K562 (cell line): ENCODE data around the gene KCNAB2. TPM values are rescaled to one million over a fixed set of nuclear protein-coding genes. Genes with fewer than 3 reads are reported as not detected.
A peak's percentile ranks its signal among the peaks of the same experiment; 100 is the strongest.

Source experiments
- ATAC-seq: fragments of 200-7000 bp; cut with Tn5 transposase; 3 replicates; pipeline ENCODE4 v1.9.1; 2020; ENCODE audit warnings: moderate library complexity
- BruUV-seq: library from RNA; stranded (reverse); fragments of 400-500 nt; replicated peaks from 2 replicates; lab custom pipeline; 2021; lab: Mats Ljungman, UMichigan
- CTCF ChIA-PET: fragments of 300-600 bp; formaldehyde crosslinking; extraction: SDS; loops from one replicate; lab custom pipeline; 2021; ENCODE audit warnings: low intra/inter-chr PET ratio; lab: Yijun Ruan, JAX
- POLR2A ChIA-PET: fragments of 300-600, 350-650 bp; sonication (Branson Sonifier 250); formaldehyde crosslinking; extraction: SDS; loops from one replicate; lab custom pipeline; 2021; ENCODE audit warnings: antibody characterized with exemption, inconsistent platforms; lab: Yijun Ruan, JAX
- DNase-seq, 4 experiments: peaks; one replicate each; pipeline versions ENCODE4 v3.0.0 to v3.0.0-alpha.2; 2011 to 2018; ENCODE audit warnings: low spot score in 3 of 4, mixed read lengths in 3 of 4; ENCODE audit errors: extremely low read depth in 1 of 4
- FAIRE-seq: peaks from 2 replicates; lab custom pipeline; 2011; peaks lifted over from hg19 to GRCh38; lab: Jason Lieb, UNC
- H2AFZ ChIP-seq: 2 replicates; pipeline ENCODE4 v1.6.0; 2011; ENCODE audit warnings: low read depth, low read length, control low read depth, inconsistent platforms
- H3K27ac ChIP-seq: fragments of 200-600 bp; 3 replicates; pipeline ENCODE4 v1.8.0; 2011; ENCODE audit warnings: low read depth, mild to moderate bottlenecking, control low read depth, inconsistent platforms, low read length, moderate library complexity, mixed read lengths; ENCODE audit errors: extremely low read depth
- H3K27me3 ChIP-seq, 2 experiments: fragments of 300-600 bp in 1 of 2; 2 replicates in 1 of 2; 3 replicates in 1 of 2; pipeline versions ENCODE4 v1.6.0 to v1.8.0; 2011; ENCODE audit warnings: inconsistent platforms in 2 of 2, low read length in 2 of 2, mild to moderate bottlenecking in 1 of 2, mixed read lengths in 1 of 2, moderate library complexity in 1 of 2; ENCODE audit not compliant: control insufficient read depth in 2 of 2, insufficient read depth in 2 of 2
- H3K36me3 ChIP-seq: fragments of 300-600 bp; 3 replicates; pipeline ENCODE4 v1.8.0; 2011; ENCODE audit warnings: mild to moderate bottlenecking, low read length, inconsistent platforms; ENCODE audit not compliant: control insufficient read depth, insufficient read depth
- H3K4me1 ChIP-seq, 2 experiments: fragments of 200-600 bp in 1 of 2; replicated peaks in 1 of 2; 2 replicates in 1 of 2; 3 replicates in 1 of 2; pipeline versions ENCODE4 v1.5.1 to v1.8.0; 2011; ENCODE audit warnings: inconsistent platforms in 2 of 2, low read length in 2 of 2, mild to moderate bottlenecking in 1 of 2, mixed read lengths in 1 of 2, moderate library complexity in 1 of 2; ENCODE audit not compliant: control insufficient read depth in 2 of 2, insufficient read depth in 2 of 2
- H3K4me2 ChIP-seq: 2 replicates; pipeline ENCODE4 v1.6.1; 2011; ENCODE audit warnings: low read length, control low read depth, inconsistent platforms, mixed read lengths; ENCODE audit not compliant: insufficient read depth
- H3K4me3 ChIP-seq: fragments of 200-600 bp; sonication (generic), shearing (Covaris generic); 2 replicates; pipeline ENCODE4 v1.5.1; 2016; ENCODE audit warnings: control low read depth, inconsistent platforms
- H3K79me2 ChIP-seq: fragments of 200-600 bp; 3 replicates; pipeline ENCODE4 v1.8.0; 2011; ENCODE audit warnings: low read length, inconsistent platforms; ENCODE audit not compliant: control insufficient read depth, insufficient read depth
- H3K9ac ChIP-seq, 2 experiments: 2 replicates each; pipeline versions ENCODE4 v1.6.0 to v1.6.1; 2011; ENCODE audit warnings: low read depth in 2 of 2, low read length in 2 of 2, control low read depth in 1 of 2, inconsistent platforms in 1 of 2, mild to moderate bottlenecking in 1 of 2, mixed read lengths in 1 of 2; ENCODE audit not compliant: insufficient read depth in 1 of 2
- H3K9me1 ChIP-seq: one replicate; pipeline ENCODE4 v1.6.0; 2011; ENCODE audit warnings: inconsistent platforms, mild to moderate bottlenecking, low read length, moderate library complexity; ENCODE audit not compliant: control insufficient read depth, insufficient read depth
- H3K9me3 ChIP-seq: replicated peaks from 2 replicates; pipeline ENCODE4 v1.5.1; 2011; ENCODE audit warnings: low read depth, low read length, inconsistent platforms; ENCODE audit not compliant: control insufficient read depth, insufficient read depth
- H4K20me1 ChIP-seq: replicated peaks from 2 replicates; pipeline ENCODE4 v1.6.1; 2011; ENCODE audit warnings: low read length, inconsistent platforms, mixed read lengths; ENCODE audit not compliant: control insufficient read depth, insufficient read depth
- BRCA1 ChIP-seq, 2 experiments: fragments of 450-650 bp in 1 of 2; sonication (generic) in 1 of 2; formaldehyde crosslinking in 1 of 2; IDR thresholded peaks; 2 replicates each; pipeline versions ENCODE4 v1.5.0 to v1.6.1; 2017 to 2020; ENCODE audit warnings: mild to moderate bottlenecking in 1 of 2, missing genetic modification reagents in 1 of 2
- CGGBP1 ChIP-seq: fragments of 250-450 bp; sonication (Bioruptor Pico); IDR thresholded peaks from 2 replicates; pipeline ENCODE4 v1.9.0; 2021; ENCODE audit warnings: mild to moderate bottlenecking
- CSDE1 ChIP-seq, 2 experiments: fragments of 450-650 bp; IDR thresholded peaks; 2 replicates each; pipeline ENCODE4 v1.6.1; 2016; ENCODE audit warnings: mild to moderate bottlenecking in 1 of 2
- GTF2B ChIP-seq: IDR thresholded peaks from 2 replicates; pipeline ENCODE4 v1.6.1; 2011; ENCODE audit not compliant: insufficient read length; ENCODE audit errors: extremely low read depth
- MYBL2 ChIP-seq, 2 experiments: fragments of 450-650 bp in 1 of 2; sonication (generic) in 1 of 2; formaldehyde crosslinking in 1 of 2; IDR thresholded peaks; 2 replicates each; pipeline versions ENCODE4 v1.6.1 to v1.8.1; 2017 to 2022; ENCODE audit warnings: borderline replicate concordance in 1 of 2, inconsistent platforms in 1 of 2, low read depth in 1 of 2, mild to moderate bottlenecking in 1 of 2, missing genetic modification reagents in 1 of 2, moderate library complexity in 1 of 2
- NFE2L1 ChIP-seq: fragments of 450-650 bp; IDR thresholded peaks from 2 replicates; pipeline ENCODE4 v1.6.1; 2016; ENCODE audit warnings: missing genetic modification characterization, low read depth, mild to moderate bottlenecking, missing compliant biosample characterization, moderate library complexity, borderline replicate concordance
- POU5F1 ChIP-seq: fragments of 150-350 bp; IDR thresholded peaks from 2 replicates; pipeline ENCODE4 v1.6.1; 2014; ENCODE audit warnings: borderline replicate concordance, low read length, low read depth, mild to moderate bottlenecking; ENCODE audit not compliant: partially characterized antibody
- PRDM10 ChIP-seq: fragments of 450-650 bp; IDR thresholded peaks from 2 replicates; pipeline ENCODE4 v1.6.1; 2018; ENCODE audit not compliant: partially characterized antibody
- RBFOX2 ChIP-seq: fragments of 200-400 bp; formaldehyde crosslinking; IDR thresholded peaks from 2 replicates; pipeline ENCODE4 v1.6.1; 2017; ENCODE audit warnings: low read depth, mild to moderate bottlenecking, low read length, moderate library complexity
- SAP30 ChIP-seq: fragments of 200-600 bp; sonication (generic); IDR thresholded peaks from 2 replicates; pipeline ENCODE4 v1.6.1; 2012; ENCODE audit warnings: borderline replicate concordance, low read depth, mild to moderate bottlenecking, moderate library complexity, low read length, control low read depth, inconsistent platforms; ENCODE audit not compliant: insufficient read depth, poor library complexity, severe bottlenecking
- ZNF121 ChIP-seq: sonication (generic); formaldehyde crosslinking; conservative IDR thresholded peaks from 2 replicates; pipeline ENCODE4 v1.8.0; 2022; ENCODE audit warnings: missing genetic modification reagents
- ZNF184 ChIP-seq: sonication (generic); formaldehyde crosslinking; IDR thresholded peaks from 2 replicates; pipeline ENCODE4 v1.5.0; 2020; ENCODE audit warnings: missing genetic modification reagents
- ZNF263 ChIP-seq: sonication (generic); formaldehyde crosslinking; IDR thresholded peaks from 2 replicates; pipeline ENCODE4 v1.8.0; 2022; ENCODE audit warnings: mild to moderate bottlenecking, missing genetic modification reagents, borderline replicate concordance
- ZNF324 ChIP-seq: fragments of 250-450 bp; sonication (Bioruptor Pico); IDR thresholded peaks from 2 replicates; pipeline ENCODE4 v1.4.0; 2020; ENCODE audit warnings: mild to moderate bottlenecking
- ZSCAN32 ChIP-seq: fragments of 450-650 bp; formaldehyde crosslinking; IDR thresholded peaks from 2 replicates; pipeline ENCODE4 v1.4.0; 2020; ENCODE audit warnings: mild to moderate bottlenecking, moderate library complexity
- WGBS: fragments of 100-300 bp; shearing (Covaris generic); methylation state at CpG from one replicate; pipeline ENCODE4 v1.1.6; 2016; ENCODE audit warnings: low coverage, mixed read lengths; ENCODE audit not compliant: insufficient coverage; ENCODE audit errors: missing lambda C conversion rate; 5-methylcytosine and 5-hydroxymethylcytosine counted together
- in situ Hi-C: fragments of 300-500 bp; cut with MboI; formaldehyde crosslinking; loops from 4 replicates; pipeline ENCODE4 v1.15.0; 2018; ENCODE audit warnings: inconsistent platforms, mixed read lengths
- intact Hi-C: fragments of 100-400 bp; cut with micrococcal nuclease; formaldehyde crosslinking; loops from 2 replicates; pipeline ENCODE4 v1.14.2; 2022
- polyA plus RNA-seq, 8 experiments: library from polyadenylated mRNA; depleted of rRNA in 4 of 8; stranded (reverse) in 5 of 8; unstranded in 3 of 8; fragments of >200 nt; fragmentation: Nextera tagmentation in 2 of 8; fragmentation: Illumina TruSeq in 1 of 8; extraction: Ambion mirVana in 2 of 8; extraction: Trizol in 1 of 8; gene quantifications; 2 replicates each; pipeline versions ENCODE4 v1.2.1 to v1.2.3, GENCODE V29; 2011 to 2014; ENCODE audit warnings: inconsistent platforms in 1 of 8, missing spikeins in 1 of 8
- total RNA-seq, 7 experiments: library from RNA; depleted of rRNA in 6 of 7; stranded (reverse); fragments of >200 nt in 6 of 7; fragmentation: Illumina TruSeq in 2 of 7; extraction: Trizol in 2 of 7; gene quantifications; 2 replicates each; pipeline versions ENCODE4 v1.2.1 to v1.2.3, GENCODE V29; 2011 to 2021; ENCODE audit warnings: low replicate concordance in 1 of 7

Gene KCNAB2
- total and polyA plus RNA-seq, 9 of the 15 experiments (the other 6 are each of a cell fraction or from before 2014, with no cell fraction given), result 1.8 to 15.8 (median 7.1) TPM

GRCh38 chr1:6000444-6001288, 45.0 kb upstream of the KCNAB2 start:
- Histone ChIP-seq H3K27ac (no peak overlapping the region), H3K9me3 (no peaks in the 10 kb centered on the region), H3K9ac (peak overlapping the region in 1 of 2 experiments; percentile 74; a peak in 2 of 4 replicates), H3K36me3 (peaks cover 9% of the 10 kb centered on the region; the same call in 2 of the 3 replicates), H3K79me2 (peaks cover 1% of the 10 kb centered on the region; the same call in 2 of the 3 replicates), H3K27me3 (no peaks in the 10 kb centered on the region), H3K9me1 (peaks cover 6% of the 10 kb centered on the region), H3K4me1 (peaks cover 0 to 49% of the 10 kb centered on the region in 2 experiments; a peak in 2 of 5 replicates), H2AFZ (no peak overlapping the region), H3K4me2 (no peak overlapping the region), H4K20me1 (peaks cover 30% of the 10 kb centered on the region), H3K4me3 (no peak overlapping the region)
- intact Hi-C loops, result no loop called here
- POLR2A ChIA-PET, result no interaction called here
- in situ Hi-C loops, result no loop called here
- no peak for DNase-seq
- WGBS, result 81% methylated on average over 16 of the region's 17 CpGs
- ATAC-seq, result peak; percentile 19; the same call in 2 of the 3 replicates
- CTCF ChIA-PET, result no interaction called here
- BruUV-seq, result no TSS peak
- FAIRE-seq, result no peak
- no peak for TF ChIP-seq POU5F1
- no peak for TF ChIP-seq ZNF121 (CRISPR knock-in tag)
- TF ChIP-seq CGGBP1, result no peak
- TF ChIP-seq PRDM10, result no peak
- no peak for TF ChIP-seq MYBL2 (IDR thresholded peaks at IDR 0.05; ENCODE audit: low read depth)
- TF ChIP-seq MYBL2 (CRISPR knock-in tag; IDR thresholded peaks at IDR 0.05; ENCODE audit: borderline replicate concordance), result no peak
- TF ChIP-seq GTF2B, result no peak
- TF ChIP-seq BRCA1 (IDR thresholded peaks at IDR 0.05), result no peak
- TF ChIP-seq BRCA1 (CRISPR knock-in tag; IDR thresholded peaks at IDR 0.05), result no peak
- no peak for TF ChIP-seq NFE2L1 (tag)
- TF ChIP-seq CSDE1 (IDR thresholded peaks at IDR 0.05), result no peak
- no peak for TF ChIP-seq ZNF263 (CRISPR knock-in tag)
- TF ChIP-seq ZSCAN32 (CRISPR knock-in tag), result no peak
- 0 out of 2 replicates have a peak, but pooled peaks have one; percentile 7 for TF ChIP-seq RBFOX2
- no peak for TF ChIP-seq SAP30
- no peak for TF ChIP-seq ZNF324 (CRISPR knock-in tag)
- TF ChIP-seq ZNF184 (CRISPR knock-in tag), result no peak
